HL-60/S4 treated with phorbol 12-myristate 13-acetate at 8.2 ng/mL for 4 days and 3 days (cell line): Measurements from ENCODE around the gene SPATA3.

Experiments
- in situ Hi-C: fragments of 300-500 bp; cut with MboI; formaldehyde crosslinking; loops from 2 replicates; pipeline ENCODE4 v1.15.0; 2022; ENCODE audit warnings: low sequenced_read_pairs

Gene SPATA3

GRCh38 chr2:230995821-230996220, at the start of gene SPATA3:
SPATA3 (plus strand) TSS chr2:230996121; CDS start chr2:230996234, 113 bp downstream.
- in situ Hi-C loops: no loop called here

GRCh38 chr2:230946429-230947234, 49.3 kb upstream of the SPATA3 start:
- in situ Hi-C loops: no loop called here

GRCh38 chr2:230947235-230947576, 48.7 kb upstream of the SPATA3 start:
- in situ Hi-C loops: no loop called here

- in situ Hi-C loops: no loop called here
Measured at GRCh38 chr2:230947908-230948365, 48.0 kb upstream of the SPATA3 start.

- in situ Hi-C loops: no loop called here
Measured at GRCh38 chr2:230949966-230950873, 45.7 kb upstream of the SPATA3 start.

GRCh38 chr2:230950874-230951339, 45.0 kb upstream of the SPATA3 start:
- in situ Hi-C loops: no loop called here

GRCh38 chr2:230951396-230951795, 44.5 kb upstream of the SPATA3 start:
- in situ Hi-C loops: no loop called here

GRCh38 chr2:230952226-230952956, 43.5 kb upstream of the SPATA3 start:
- in situ Hi-C loops: no loop called here

GRCh38 chr2:230953845-230954244, 42.1 kb upstream of the SPATA3 start:
- in situ Hi-C loops: no loop called here

- in situ Hi-C loops: no loop called here
Measured at GRCh38 chr2:230954746-230955145, 41.2 kb upstream of the SPATA3 start.

- in situ Hi-C loops: no loop called here
Measured at GRCh38 chr2:230955163-230955737, 40.7 kb upstream of the SPATA3 start.

GRCh38 chr2:230956827-230957755, 38.8 kb upstream of the SPATA3 start:
- in situ Hi-C loops: no loop called here

- in situ Hi-C loops: no loop called here
Measured at GRCh38 chr2:230957756-230958391, 38.0 kb upstream of the SPATA3 start.

GRCh38 chr2:230958820-230959756, 36.8 kb upstream of the SPATA3 start:
- in situ Hi-C loops: no loop called here

GRCh38 chr2:230960026-230960425, 35.9 kb upstream of the SPATA3 start:
- in situ Hi-C loops: no loop called here

- in situ Hi-C loops: no loop called here
Measured at GRCh38 chr2:230961091-230961491, 34.8 kb upstream of the SPATA3 start.

- in situ Hi-C loops: no loop called here
Measured at GRCh38 chr2:230964136-230964730, 31.7 kb upstream of the SPATA3 start.

GRCh38 chr2:230967113-230967512, 28.8 kb upstream of the SPATA3 start:
- in situ Hi-C loops: no loop called here
